HUES6 (cell line): Measurements from ENCODE around the gene KLF11.
"Not testable (repeated sequence)": the region's sequence is repeated elsewhere in the genome, so short reads cannot be mapped to it uniquely, and the experiment has no call there.

Experiments
- H3K27ac ChIP-seq: 2 replicates; pipeline ENCODE4 v1.7.0; 2013; ENCODE audit warnings: low read depth, mild to moderate bottlenecking, low read length, inconsistent platforms
- H3K27me3 ChIP-seq: 2 replicates; pipeline ENCODE4 v1.6.1; 2013; ENCODE audit warnings: low read length; ENCODE audit not compliant: control insufficient read depth, insufficient read depth
- H3K36me3 ChIP-seq: 2 replicates; pipeline ENCODE4 v1.6.1; 2013; ENCODE audit warnings: low read length; ENCODE audit not compliant: control insufficient read depth, insufficient read depth
- H3K4me1 ChIP-seq: 2 replicates; pipeline ENCODE4 v1.6.1; 2013; ENCODE audit warnings: low read length; ENCODE audit not compliant: control insufficient read depth, insufficient read depth
- H3K4me3 ChIP-seq: 2 replicates; pipeline ENCODE4 v1.5.1; 2013; ENCODE audit warnings: low read depth, low read length
- H3K9ac ChIP-seq: one replicate; pipeline ENCODE4 v1.6.1; 2013; ENCODE audit warnings: mild to moderate bottlenecking, low read length
- H3K9me3 ChIP-seq: 2 replicates; pipeline ENCODE4 v1.6.1; 2013; ENCODE audit warnings: low read depth, low read length; ENCODE audit not compliant: control insufficient read depth, insufficient read depth

KLF11 gene

DNA sequence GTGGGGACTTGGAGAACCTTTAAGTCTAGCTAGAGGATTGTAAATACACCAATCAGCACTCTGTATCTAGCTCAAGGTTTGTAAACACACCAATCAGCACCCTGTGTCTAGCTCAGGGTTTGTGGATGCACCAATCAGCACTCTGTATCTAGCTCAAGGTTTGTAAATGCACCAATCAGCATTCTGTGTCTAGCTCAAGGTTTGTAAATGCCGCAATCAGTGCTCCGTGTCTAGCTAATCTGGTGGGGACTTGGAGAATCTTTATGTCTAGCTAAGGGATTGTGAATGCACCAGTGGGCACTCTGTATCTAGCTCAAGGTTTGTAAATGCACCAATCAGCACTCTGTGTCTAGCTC lies 48.5 kb downstream of the KLF11 start:
- H3K9me3 ChIP-seq, H3K4me3 ChIP-seq: not testable (repeated sequence)

DNA sequence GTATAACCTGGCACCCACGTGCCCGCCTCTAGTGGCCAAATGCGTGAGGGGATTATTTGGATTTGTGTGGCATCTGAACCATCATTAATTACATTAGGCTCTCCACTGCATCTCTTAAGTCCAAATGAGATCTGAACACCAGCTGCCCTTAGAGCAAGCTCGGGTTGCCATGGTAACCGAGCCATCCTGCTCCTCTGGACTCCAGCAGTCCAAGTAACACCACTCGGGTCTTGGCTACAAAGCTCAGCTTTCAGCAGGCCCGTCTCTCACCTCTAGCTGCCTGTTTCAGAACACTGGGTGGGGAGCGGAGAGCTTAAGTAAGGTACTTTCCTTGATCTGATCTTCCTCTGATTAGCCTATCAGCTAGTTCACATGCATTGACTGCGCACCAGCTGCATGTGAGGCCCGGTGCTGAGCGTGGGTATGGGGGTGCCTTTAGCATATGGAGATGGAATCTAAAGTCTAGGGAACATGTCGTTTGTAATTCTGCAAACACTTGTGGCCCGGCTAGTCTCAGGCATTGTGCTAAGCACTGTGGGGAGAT lies 51.0 kb downstream of the KLF11 start:
- Histone ChIP-seq H3K4me3 (no peak overlapping the region), H3K9me3 (no peaks in the 10 kb centered on the region), H3K4me1 (peaks cover 19% of the 10 kb centered on the region), H3K27ac (no peak overlapping the region), H3K27me3 (no peaks in the 10 kb centered on the region), H3K36me3 (no peaks in the 10 kb centered on the region), H3K9ac (no peak overlapping the region)

More for the DNA sequence above, 48.5 kb downstream of the KLF11 start:
- not testable (repeated sequence) for H3K27me3 ChIP-seq, H3K27ac ChIP-seq, H3K9ac ChIP-seq, H3K36me3 ChIP-seq
- H3K4me1 ChIP-seq, result peaks cover 13% of the 10 kb centered on the region

DNA sequence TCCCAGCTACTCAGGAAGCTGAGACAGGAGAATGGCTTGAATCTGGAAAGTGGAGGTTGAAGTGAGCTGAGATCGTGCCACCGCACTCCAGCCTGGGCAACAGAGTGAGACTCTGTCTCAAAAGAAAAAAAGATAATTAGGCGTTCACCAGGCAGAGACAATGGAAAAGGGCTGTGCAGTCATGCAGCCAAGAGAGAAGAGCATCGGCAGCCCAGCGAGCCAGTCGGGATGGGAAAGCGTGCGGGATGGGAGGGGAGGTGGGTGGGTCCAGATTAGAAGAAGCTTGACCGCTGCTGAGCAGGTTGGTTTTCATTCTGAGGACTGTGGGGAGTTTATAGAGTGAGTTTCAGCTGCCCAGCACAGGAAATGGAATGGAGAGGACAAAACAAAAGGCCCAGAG lies 51.8 kb downstream of the KLF11 start:
- H3K27me3 ChIP-seq, result no peaks in the 10 kb centered on the region
- no peak overlapping the region for H3K27ac ChIP-seq
- peaks cover 14% of the 10 kb centered on the region for H3K4me1 ChIP-seq
- no peak overlapping the region for H3K4me3 ChIP-seq
- no peaks in the 10 kb centered on the region for H3K36me3 ChIP-seq
- no peak overlapping the region for H3K9ac ChIP-seq
- H3K9me3 ChIP-seq, result no peaks in the 10 kb centered on the region

DNA sequence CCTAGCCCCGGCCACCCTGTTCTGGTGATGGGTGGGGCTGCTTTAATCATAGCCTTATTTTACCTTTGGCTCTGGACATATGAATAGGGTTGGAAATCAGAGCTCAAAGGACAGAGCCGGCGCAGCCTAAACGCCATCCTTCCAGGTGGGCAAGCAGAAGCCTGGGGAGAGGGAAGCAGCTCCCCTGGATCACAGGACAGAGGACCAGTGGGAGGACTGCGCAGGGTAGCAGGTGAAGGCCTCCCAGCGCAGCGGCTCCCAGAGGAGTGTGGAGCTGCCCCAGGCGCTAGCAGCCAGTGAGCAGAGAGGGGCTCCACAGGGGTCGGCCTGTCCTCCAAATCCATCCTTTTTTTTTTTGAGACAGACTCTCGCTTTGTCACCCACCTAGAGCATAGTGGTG lies 53.3 kb downstream of the KLF11 start:
- Histone ChIP-seq H3K36me3 (no peaks in the 10 kb centered on the region), H3K27ac (no peak overlapping the region), H3K9ac (no peak overlapping the region), H3K4me1 (peaks cover 14% of the 10 kb centered on the region; the same call in 1 of the 2 replicates), H3K27me3 (no peaks in the 10 kb centered on the region), H3K4me3 (no peak overlapping the region), H3K9me3 (no peaks in the 10 kb centered on the region)

DNA sequence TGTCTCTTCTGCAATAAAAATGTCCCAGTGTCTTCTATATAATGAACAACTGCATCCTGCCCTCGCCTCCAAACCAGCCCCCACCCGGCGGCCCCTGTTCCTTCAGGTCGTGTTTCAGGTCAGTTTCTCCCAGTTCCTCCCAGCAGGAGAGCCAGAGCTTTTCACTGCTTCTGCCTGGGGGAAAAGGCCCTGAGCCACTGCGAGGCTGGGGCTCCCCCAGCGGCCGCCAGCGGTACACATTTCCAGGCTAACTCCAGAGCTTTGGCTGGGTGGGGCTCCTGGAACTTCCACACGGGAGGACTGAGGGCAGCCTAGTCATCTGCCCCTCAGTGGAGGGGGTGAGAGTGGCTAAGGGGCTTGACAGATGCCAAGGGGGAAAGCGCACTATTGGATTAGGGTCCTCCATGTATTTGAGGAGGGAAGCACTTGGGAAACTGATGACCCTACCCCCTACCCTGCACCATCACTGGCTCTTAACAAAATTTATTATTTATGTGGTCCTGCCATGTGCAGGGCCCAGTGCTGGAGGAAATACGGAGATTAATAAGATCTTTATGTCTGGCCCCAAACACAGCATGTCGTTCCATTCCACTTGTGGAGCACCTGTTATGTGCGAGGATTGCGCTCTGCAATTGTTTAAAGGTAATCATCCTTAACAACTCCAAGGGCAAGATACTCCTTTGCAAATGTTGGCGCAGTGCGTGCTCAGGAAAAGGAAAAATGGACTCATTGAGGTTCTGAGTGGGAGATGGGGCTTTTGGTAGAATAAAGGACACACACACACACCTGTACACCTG lies 54.2 kb downstream of the KLF11 start:
- H3K9ac ChIP-seq, result no peak overlapping the region
- no peaks in the 10 kb centered on the region for H3K36me3 ChIP-seq
- no peak overlapping the region for H3K4me3 ChIP-seq
- no peak overlapping the region for H3K27ac ChIP-seq
- H3K4me1 ChIP-seq, result peaks cover 14% of the 10 kb centered on the region; the same call in 1 of the 2 replicates
- no peaks in the 10 kb centered on the region for H3K9me3 ChIP-seq
- H3K27me3 ChIP-seq, result no peaks in the 10 kb centered on the region

DNA sequence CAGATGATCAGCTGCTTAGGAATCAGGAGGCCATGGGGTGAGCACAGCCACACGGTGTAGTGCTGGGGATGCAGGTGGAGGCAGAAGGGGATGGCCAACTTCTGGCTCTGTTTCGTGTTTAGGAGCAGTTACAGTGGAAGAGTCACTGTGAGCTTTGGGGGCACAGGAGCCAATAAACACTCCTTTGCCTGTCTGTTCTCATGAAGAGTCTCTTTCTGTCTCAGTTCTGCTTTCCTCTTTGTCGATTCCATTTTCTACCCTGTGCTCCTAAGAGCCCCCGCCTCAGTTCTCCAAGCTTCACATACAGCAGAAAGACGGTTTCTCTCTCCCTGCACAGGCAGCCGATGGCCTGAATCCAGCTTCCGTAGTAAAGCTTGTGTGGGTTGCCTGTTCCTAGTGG lies 58.1 kb downstream of the KLF11 start:
- no peak overlapping the region for H3K9ac ChIP-seq
- H3K27ac ChIP-seq, result no peak overlapping the region
- peaks cover 3% of the 10 kb centered on the region; the same call in 1 of the 2 replicates for H3K9me3 ChIP-seq

DNA sequence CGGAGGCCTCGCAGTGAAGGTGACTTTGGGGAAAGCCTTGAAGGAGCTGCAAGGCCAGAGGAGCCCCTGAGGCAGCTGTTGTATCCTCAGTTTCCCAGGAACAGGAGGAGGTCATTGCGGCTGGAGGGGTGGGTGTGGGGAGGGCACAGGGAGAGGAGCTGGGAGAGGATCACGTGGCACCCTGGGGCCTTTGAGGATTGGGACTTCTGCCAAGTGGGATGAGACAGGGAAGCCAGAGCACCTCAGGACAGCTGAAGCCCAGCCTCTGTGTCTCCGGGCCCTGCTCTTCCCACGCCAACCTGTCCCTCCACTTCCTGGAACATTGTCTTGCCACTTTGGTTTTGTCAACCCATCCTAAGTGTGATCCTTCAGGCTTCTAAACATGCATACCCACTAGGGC lies 59.8 kb downstream of the KLF11 start:
- Histone ChIP-seq H3K4me1 (no peaks in the 10 kb centered on the region), H3K36me3 (no peaks in the 10 kb centered on the region), H3K9ac (no peak overlapping the region), H3K9me3 (peaks cover 9% of the 10 kb centered on the region; the same call in 1 of the 2 replicates), H3K27ac (no peak overlapping the region), H3K4me3 (no peak overlapping the region), H3K27me3 (no peaks in the 10 kb centered on the region)

More for the DNA sequence above, 58.1 kb downstream of the KLF11 start:
- Histone ChIP-seq H3K4me3 (no peak overlapping the region), H3K27me3 (no peaks in the 10 kb centered on the region), H3K36me3 (no peaks in the 10 kb centered on the region), H3K4me1 (peaks cover 9% of the 10 kb centered on the region; the same call in 1 of the 2 replicates)
